GM12878 (cell line): ENCODE results near the gene ADCY1.

Experiments used
- HDAC6 ChIP-seq: fragments of 200-600 bp; sonication (generic); IDR thresholded peaks from one replicate; pipeline ENCODE4 v1.8.0; 2017; ENCODE audit warnings: antibody characterized with exemption; ENCODE audit not compliant: unreplicated experiment
- POLR2A ChIP-seq: IDR thresholded peaks from 2 replicates; pipeline ENCODE4 v1.6.1; 2011; ENCODE audit warnings: low read depth, mild to moderate bottlenecking, low read length
- POLR2AphosphoS5 ChIP-seq: IDR thresholded peaks from 2 replicates; pipeline ENCODE4 v1.6.1; 2011; ENCODE audit warnings: mild to moderate bottlenecking, low read length, inconsistent platforms
- SP1 ChIP-seq: IDR thresholded peaks from one replicate; pipeline ENCODE4 v1.6.1; 2011; ENCODE audit warnings: low read depth, low read length

DNA sequence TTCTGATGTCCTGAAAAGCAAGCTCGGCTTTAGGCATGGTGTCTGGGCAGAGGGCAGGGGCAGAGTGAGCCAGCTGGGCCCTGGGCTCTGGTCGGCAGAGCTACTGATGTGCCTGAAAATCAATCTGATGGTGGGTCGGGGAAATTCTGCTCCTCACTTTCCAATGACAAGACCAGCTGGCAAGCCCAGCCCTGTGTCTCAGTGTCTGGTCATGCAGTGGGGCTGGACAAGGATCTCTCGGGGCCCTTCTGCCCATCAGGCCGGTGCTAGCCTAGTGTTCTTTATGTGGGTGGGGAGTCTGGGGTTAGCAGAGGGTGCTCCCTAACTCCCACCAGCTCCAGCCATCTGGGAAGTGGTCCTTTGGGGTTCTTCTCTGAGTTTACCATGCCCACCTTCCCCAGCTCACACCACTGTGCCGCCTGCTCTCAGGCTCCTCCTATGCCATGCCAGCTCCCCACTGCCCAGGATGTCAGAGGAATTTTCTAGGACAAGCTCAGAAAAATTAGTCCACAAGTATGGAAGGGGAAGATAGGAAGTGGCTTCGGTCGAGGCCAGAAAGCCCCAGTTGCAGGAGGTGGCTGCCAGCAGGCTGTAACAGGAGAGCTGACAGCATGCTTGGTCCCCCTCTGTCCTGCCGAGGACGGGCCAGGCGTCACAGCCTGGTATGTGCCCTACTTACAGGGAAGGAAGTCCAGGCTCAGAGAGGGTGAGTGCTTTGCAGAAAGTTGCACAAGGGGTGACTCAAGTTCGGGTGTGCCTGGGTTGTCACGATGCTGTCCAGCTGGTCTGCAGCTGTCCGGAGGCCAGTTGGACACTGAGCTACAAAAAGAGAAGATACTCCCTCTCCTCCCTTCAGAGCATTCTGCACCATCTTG is 135.2 kb downstream of the ADCY1 start:
- no peak for TF ChIP-seq POLR2A
- TF ChIP-seq POLR2AphosphoS5, result no peak
- TF ChIP-seq HDAC6, result no peak
- TF ChIP-seq SP1, result no peak
